ENCODE results near the gene FN1.

Gene FN1

DNA sequence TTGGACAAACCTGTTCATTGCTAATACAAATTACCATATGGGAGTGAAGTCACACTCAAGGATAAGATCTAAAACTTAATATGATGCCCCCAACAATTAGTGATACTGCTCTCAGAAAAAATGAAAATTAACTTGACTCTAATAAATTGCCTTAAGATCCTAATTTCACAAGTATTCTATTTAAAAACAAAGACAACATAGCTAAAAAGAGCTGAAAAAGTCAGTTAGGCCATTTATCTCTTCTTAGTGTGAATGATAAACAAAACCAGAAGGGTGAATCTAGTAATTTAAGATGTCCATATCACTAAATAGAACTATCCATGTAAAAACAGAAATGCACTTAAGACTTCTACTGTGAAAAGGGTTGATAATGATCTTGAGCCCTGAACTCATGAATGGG is 53.4 kb downstream of the FN1 start:
- no peak for DNase-seq

DNA sequence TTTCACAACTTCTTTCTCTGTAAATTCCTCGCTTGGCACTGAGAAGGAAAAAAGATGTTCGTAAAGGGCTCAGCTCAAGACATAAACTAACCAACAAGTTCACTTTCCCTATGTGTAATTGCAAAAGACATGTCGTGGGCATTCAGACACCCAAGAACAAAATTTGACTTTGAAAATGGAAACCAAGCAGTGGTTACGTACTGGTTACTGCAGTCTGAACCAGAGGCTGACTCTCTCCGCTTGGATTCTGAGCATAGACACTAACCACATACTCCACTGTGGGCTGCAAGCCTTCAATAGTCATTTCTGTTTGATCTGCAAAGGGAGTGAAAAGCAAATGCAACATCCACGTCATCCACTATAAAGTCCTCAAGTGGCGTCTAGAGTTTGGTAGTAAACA is 53.9 kb downstream of the FN1 start:
- DNase-seq, result no peak

DNA sequence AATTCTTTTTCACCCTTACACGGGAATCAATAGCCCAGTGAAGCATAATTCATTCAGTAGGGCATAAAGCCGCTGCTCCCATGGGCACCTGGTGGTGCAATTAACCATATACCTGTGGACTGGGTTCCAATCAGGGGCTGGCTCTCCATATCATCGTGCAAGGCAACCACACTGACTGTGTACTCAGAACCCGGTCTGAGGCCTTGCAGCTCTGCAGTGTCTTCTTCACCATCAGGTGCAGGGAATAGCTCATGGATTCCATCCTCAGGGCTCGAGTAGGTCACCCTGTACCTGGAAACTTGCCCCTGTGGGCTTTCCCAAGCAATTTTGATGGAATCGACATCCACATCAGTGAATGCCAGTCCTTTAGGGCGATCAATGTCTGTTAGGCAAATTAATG is 55.2 kb downstream of the FN1 start:
- no peak for DNase-seq

DNA sequence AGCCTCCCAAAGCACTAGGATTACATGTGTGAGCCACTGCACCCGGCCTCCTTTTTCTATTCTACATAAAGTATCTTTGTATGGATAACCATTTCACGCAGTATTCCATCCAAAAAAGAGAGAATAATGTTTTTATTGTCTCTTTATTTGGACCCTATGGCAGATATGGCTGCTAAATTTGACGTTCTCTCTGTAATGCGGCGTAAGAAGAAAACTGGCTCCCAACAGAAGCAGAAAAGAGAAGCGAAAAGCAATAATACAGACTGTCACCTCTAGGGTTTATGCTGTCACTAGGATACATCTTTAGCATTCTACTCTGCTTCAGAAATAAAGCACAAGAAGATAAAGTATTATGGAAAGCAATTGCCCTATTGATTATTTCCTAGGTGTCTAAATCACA is 55.9 kb downstream of the FN1 start:
- no peak for DNase-seq

DNA sequence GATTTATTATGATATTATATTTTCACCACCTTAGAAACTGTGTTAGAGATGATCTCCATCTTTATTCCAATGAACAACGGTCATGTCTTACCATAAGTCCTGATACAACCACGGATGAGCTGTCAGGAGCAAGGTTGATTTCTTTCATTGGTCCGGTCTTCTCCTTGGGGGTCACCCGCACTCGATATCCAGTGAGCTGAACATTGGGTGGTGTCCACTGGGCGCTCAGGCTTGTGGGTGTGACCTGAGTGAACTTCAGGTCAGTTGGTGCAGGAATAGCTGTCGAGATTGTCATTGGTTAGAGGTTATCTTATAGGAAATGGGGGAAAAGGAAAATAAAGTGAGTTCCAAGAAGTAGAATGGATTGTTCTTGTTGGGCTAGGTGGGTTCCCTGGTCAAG is 56.8 kb downstream of the FN1 start:
- no peak for DNase-seq

DNA sequence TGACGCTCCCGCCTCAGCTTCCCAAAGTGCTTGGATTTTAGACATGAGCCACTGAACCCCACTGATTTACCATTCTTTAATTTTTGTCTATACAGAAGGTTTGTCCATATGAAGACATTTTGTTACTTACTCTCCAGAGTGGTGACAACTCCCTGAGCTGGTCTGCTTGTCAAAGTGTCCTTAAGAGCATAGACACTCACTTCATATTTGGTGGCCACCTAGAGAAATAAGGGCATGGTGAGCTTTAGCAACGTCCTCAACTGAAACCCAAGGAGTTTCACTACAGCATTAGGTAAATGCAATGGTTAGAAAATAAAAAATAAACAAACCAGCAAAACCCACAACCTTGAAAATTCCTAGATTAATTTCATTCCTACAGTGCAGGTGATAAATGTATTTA is 57.8 kb downstream of the FN1 start:
- no peak for DNase-seq

DNA sequence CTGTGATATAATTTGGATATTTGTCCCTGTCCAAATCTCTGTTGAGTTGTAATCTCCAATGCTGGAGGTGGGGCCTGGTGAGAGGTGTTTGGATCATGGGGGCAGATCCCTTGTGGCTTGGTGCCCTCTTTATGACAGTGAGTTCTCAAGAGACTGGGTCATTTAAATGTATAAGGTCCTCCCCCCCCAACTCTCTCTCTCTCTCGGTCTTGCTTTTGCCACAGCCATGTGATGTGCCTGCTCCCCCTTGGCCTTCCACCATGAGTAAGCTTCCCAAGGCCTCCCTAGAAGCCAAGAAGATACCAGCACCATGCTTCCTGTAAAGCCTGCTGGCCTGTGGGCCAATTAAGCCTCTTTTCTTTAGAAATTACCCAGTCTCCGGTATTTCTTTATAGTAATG is 58.6 kb downstream of the FN1 start:
- no peak for DNase-seq

DNA sequence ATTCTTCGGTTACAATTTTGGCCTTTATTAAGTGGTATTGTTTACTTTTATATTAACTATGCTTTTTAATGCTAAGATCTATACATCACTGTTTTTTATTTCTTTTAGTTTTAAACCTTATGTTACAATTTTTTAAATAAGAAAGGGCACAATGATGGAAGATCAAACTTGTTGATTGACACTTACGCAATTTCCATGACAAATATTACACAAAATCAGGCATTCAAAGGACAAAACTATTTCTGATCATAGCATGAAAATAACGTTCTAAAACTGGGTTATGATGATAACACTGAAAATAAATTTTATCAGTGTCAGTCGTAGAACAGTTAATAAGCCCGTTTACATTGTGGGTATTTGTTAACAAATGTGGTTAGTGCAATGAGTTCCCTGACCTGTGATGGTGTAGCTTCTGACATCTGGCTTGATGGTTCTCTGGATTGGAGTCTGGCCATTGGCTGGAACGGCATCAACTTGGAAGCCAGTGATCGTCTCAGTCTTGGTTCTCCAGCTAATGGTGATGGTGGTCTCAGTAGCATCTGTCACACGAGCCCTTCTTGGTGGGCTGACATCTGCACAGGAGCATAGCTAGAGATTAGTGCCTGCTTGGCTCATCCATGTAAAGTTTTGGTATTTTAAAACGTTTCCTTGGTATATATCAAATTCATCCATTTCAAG is 59.6 kb downstream of the FN1 start:
- DNase-seq, result no peak

DNA sequence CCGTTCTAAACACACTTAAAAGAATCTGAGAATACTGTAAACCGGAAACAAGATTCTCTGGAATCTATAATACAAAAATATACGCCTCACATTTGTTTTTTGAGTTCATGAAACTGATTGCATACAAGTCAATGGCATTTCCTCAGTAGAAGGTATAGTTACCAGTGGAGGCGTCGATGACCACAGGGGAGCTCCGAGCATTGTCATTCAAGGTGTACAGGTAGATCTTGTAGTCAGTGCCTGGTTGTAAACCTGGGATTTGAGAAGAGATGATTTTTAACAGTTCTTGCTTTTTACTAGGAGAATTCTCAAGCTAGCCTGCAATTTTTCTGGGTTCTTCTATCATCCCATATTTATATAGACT is 60.4 kb downstream of the FN1 start:
- no peak for DNase-seq

DNA sequence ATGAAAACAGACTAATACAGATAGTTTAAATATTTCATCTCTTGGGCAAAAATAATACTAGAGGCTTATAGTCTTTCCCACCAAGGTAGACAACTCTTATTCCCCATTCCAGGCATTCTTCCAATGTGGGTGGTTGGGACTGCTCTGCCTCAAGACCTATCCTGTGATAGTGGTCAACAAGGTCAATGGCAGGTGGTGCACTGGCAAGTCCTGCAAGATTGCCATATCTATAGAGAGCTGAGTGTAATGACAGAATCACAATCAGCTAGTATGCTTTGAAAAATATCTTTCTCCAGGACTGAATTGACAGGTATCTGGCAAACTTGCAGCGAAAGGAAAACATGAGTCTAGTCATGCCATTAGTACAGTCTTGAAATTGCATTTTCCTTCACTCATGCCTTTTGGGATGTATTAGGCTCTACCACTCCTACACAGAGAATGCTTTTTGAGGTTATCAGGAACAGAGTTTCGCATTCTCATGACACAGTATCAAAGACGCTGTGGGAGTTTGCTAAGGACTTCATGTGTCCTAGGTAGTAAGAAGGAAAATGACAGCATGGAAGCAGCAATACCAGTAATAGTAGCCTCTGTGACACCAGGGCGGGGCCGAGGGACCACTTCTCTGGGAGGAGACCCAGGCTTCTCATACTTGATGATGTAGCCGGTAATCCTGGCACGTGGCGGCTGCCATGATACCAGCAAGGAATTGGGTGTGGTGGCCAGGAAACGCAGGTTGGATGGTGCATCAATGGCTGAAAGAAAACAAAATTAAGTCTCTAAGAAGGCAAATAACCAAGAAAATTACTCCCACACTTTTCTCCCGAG is 61.0 kb downstream of the FN1 start:
- DNase-seq, result no peak

DNA sequence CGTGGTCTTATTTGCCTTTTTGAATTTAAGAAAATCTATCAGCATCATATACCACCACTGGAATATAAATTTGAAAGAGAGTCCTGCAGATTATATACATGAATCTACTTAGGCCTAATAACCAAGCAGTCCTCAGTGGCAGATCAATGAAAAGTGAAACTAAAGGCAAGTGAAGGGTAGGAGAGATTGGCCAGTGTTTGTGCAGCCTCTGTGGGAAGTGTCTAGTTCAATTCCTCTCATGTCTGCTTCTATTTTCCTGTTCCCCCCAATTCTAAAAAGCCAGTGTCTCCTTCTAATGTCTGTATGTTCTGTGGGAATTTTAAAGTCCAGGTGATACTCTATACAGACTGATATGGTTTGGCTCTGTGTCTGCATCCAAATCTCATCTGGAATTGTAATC is 61.9 kb downstream of the FN1 start:
- DNase-seq, result no peak

DNA sequence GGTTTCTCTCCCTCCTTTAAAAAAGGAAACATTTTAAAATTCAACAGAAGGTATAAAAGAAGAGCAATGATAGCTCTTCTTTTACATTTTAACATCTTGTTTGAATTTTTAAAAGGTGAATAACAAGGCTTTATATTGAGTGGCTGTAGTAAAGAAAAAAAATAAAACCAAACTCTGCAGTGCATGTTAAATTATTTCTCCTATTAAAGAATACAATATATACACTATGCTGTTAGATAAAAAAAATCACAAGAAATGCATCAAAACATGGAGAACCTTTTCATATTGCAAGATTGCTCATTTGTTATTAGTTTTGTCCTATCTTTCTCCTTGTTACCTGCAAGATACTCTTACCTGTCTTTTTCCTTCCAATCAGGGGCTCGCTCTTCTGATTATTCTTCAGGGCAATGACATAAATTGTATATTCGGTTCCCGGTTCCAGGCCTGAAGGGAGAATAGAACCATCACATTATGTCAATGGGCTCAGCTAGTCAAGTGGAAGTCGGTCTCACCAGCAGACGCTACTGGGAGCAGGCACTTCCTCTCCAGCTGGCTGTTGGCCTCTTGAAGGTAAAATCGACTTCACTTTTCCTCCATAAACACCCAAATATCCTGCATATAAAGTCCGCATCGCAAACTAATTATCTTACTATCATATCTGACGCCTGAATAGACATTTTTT is 62.8 kb downstream of the FN1 start:
- no peak for DNase-seq

DNA sequence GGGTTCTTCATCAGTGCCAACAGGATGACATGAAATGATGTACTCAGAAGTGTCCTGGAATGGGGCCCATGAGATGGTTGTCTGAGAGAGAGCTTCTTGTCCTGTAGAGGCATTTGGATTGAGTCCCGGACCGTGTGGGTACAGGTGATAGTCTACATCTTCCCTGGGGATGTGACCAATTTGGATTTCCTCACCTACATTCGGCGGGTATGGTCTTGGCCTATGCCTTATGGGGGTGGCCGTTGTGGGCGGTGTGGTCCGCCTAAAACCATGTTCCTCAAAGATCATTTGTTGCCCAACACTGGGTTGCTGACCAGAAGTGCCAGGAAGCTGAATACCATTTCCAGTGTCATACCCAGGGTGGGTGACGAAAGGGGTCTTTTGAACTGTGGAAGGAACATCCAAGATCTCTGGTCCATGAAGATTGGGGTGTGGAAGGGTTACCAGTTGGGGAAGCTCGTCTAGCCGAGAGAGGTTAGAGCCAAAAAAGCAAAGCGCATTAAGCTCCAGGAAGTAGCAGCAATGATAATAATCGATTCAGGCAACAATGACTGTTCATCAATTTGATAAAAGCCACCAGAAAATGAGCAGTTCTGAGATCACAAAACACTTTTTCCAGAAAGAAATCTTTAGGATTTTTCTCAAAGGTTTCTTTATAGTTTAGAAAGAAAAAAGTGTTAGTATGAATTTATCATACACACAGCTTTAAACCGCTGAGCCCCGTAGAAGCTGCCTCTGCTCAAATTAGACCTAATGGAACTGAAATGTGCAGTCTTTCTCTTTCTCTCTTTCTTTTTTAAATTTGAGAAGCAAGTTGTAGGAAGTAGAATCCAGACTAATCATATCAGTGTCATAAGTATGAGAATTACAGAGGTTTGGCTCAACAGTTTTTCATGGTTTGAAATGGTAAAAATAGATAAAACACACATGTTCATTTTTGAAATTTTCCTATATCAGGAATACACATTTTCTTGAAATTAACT is 63.7 kb downstream of the FN1 start:
- DNase-seq, result peak in 1 of 2 donors; percentile 2

DNA sequence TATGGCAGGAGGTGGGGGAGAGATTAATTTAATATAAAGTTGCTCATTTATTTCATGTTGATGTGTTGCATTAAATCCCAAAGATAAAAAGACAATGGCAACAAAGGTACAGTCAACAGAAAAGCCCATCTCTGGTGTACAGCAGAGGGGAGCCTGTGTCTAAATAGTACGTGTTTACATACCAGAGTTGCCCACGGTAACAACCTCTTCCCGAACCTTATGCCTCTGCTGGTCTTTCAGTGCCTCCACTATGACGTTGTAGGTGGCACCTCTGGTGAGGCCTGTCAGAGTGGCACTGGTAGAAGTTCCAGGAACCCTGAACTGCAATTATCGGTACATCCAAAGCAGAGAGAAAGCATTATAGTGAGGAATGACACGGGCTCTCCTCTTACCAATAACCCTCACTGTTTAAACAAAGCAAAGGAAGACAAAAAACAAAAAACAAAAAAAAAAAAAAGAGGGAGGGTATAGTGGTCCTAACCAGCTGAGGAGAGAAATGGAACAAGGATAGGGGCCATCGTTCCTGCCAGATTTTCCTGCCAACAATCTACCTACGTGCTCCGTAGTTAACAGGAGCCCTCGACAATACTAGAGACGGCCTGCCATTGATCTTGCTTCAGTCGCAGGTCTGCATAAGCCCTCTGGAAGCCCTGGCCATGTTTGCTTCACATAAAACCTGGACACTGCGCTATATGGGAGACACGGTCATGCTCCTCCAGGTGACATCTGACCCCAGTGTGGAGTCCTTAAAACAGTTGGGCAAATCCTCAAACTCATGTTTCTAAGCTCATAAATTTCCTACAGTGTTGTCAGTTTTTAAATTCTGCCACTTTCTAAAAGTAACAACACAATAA is 65.5 kb downstream of the FN1 start:
- no peak for DNase-seq

DNA sequence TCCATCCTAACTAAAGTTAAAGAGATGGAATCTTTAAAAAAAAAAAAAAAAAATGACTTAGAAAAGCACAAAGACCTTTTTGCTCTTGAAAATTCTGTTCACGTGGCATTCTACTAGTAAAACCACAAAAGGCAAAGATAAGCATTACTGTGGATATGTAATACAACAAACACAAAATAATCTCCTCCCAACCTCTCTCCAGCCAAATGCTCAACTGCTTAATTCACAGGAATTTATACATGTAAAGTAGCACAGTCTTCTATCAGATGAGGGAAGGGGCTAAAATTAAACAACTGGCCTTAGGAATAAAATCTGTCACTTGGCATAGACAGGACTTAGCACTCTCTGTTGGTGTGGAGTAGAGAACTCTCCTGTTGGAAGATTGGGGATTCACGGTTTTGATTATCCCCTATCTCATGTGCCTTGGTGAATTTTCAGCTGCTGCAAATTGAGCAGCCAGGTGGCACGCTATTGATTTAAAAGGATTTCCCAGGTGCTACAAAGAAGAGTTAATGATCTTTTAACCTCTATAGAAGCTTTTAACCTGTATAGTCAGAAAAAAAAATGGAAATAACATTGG is 66.6 kb downstream of the FN1 start:
- DNase-seq, result no peak

DNA sequence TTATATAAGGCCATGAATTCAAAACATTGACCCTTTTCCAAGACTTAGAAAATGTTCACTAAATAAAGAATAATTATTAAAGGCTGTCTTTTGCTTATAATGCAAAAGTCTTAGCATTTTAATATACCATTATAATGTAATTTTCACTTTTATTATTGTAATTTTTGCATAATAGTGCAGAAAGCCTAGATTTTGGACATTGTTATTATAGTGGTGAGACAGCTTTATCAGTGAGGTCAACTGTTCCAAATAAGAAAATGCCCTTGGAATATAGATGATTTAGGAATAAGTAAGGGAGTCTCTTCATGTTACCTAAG is 67.4 kb downstream of the FN1 start:
- DNase-seq, result no peak

DNA sequence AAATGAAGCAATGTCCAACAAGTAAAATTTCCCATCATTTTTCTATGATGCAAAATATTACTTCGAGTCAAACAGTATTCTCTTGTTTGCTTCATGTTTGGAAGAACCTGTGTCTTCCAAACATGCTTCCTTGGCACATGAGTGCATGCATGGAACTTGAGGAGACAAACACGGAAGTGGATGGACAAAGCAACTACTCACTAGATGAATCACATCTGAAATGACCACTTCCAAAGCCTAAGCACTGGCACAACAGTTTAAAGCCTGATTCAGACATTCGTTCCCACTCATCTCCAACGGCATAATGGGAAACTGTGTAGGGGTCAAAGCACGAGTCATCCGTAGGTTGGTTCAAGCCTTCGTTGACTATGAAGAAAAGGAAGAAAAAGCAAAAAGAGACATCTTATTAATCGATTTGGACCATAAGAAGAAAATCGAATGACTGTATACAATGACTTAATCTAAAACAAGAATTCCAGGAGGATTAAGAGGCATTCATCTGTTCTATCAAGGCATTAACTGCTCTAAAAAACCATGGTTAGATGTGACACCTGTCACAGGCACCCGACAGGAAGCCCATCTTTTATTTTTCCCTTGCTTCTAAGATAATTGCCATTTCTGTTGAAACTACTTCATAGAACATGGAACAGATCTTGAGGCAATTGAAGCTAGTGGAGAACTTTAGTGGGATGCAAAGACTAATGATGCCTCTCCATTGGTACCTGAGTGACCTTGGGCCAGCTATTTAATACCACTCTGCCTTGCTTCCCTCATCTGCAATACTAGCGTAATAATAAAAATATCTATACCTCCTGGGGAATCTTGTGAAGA is 68.0 kb downstream of the FN1 start:
- DNase-seq, result peak; percentile 8 to 21

DNA sequence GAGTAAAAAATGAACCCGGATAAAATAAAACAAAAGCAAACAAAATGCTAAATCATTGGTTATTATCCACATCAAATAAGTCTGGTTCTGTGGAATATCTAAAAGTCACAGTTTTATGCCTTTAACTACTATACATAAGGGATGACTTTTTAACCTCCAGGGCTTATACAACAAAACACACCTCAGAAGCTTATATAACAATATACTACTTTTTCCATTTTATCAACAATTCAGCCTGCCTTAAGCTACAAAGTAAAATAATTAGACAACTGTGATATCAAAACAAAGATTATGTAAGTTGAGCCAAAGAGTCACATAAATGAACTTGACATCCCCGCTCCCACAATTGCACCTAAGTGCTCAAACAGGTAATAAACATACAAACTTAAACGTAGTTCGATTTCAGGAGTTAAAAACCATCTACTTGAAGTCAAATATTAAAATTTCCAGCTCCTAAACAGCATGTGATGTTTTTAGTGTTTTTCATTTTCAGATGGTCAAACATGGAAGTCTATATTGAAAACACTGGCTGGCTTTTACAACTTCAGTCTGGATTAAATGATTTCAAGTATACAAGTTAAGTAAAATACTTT is 69.3 kb downstream of the FN1 start:
- no peak for DNase-seq

DNA sequence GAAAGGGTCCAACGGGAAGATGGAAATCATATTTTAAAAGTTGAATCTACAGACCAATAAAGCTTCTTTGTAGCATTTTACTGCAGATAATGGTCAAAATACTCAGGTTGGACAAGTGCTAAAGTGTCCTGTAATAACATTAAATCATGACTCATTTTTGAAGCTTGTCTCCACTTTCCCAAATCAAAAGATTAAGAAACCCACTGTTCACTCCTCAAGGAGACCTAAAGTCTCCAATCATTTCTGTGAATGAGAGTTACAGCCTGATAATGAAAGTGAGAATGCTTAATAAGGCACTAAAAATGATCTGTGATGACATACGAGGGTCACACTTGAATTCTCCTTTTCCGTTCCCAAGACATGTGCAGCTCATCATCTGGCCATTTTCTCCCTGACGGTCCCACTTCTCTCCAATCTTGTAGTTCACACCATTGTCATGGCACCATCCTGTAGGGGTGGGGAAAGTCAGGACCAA is 70.6 kb downstream of the FN1 start:
- DNase-seq, result no peak
